ENCODE data around the gene LRCH3. TPM values are rescaled to one million over a fixed set of nuclear protein-coding genes. Genes with fewer than 3 reads are reported as not detected.

LRCH3 gene
- polyA plus RNA-seq, 1 donor from 2014 or later = 41.4 TPM

- Histone ChIP-seq H3K9me2 (ENCODE audit: insufficient read depth, low read length) (no peaks in the 10 kb centered on the region), H2AFZ (ENCODE audit: low read depth, low read length) (no peak overlapping the region), H3K79me2 (replicated peaks; ENCODE audit: insufficient read depth, low read length) (no peaks in the 10 kb centered on the region), H3K36me3 (ENCODE audit: insufficient read depth, low read length) (peaks cover 10% of the 10 kb centered on the region), H3K9ac (ENCODE audit: low read length) (no peak overlapping the region), H3K9me3 (ENCODE audit: low read length) (no peaks in the 10 kb centered on the region), H3F3A (ENCODE audit: insufficient read depth, low read length, poor library complexity, severe bottlenecking) (no peaks in the 10 kb centered on the region), H3K27me3 (ENCODE audit: insufficient read depth, low read depth, low read length) (no peaks in the 10 kb centered on the region), H3K27ac (ENCODE audit: low read length) (no peak overlapping the region), H3K4me3 (ENCODE audit: low read length) (no peak overlapping the region), H3K4me2 (ENCODE audit: low read length) (no peak overlapping the region), H4K20me1 (ENCODE audit: insufficient read depth) (no peaks in the 10 kb centered on the region)
- TF ChIP-seq POLR2AphosphoS5 (IDR thresholded peaks at IDR 0.05) (no peak), MXI1 (conservative IDR thresholded peaks at IDR 0.05; ENCODE audit: poor library complexity, severe bottlenecking) (no peak), REST (IDR thresholded peaks at IDR 0.05; ENCODE audit: borderline replicate concordance) (no peak), RAD21 (conservative IDR thresholded peaks at IDR 0.05) (no peak), EP300 (conservative IDR thresholded peaks at IDR 0.05; ENCODE audit: poor library complexity, severe bottlenecking) (no peak), CTCF (IDR thresholded peaks at IDR 0.05; ENCODE audit: poor library complexity, severe bottlenecking) (no peak), TAF1 (IDR thresholded peaks at IDR 0.05; ENCODE audit: low read depth) (no peak), SMC3 (conservative IDR thresholded peaks at IDR 0.05; ENCODE audit: poor library complexity) (no peak)
Observed at GRCh38 chr3:197829397-197830045, 38.5 kb downstream of the LRCH3 start.

- Histone ChIP-seq H3K79me2 (replicated peaks; ENCODE audit: insufficient read depth, low read length) (no peaks in the 10 kb centered on the region), H4K20me1 (ENCODE audit: insufficient read depth) (no peaks in the 10 kb centered on the region), H3F3A (ENCODE audit: insufficient read depth, low read length, poor library complexity, severe bottlenecking) (no peaks in the 10 kb centered on the region), H3K9me2 (ENCODE audit: insufficient read depth, low read length) (no peaks in the 10 kb centered on the region), H2AFZ (ENCODE audit: low read depth, low read length) (no peak overlapping the region), H3K27ac (ENCODE audit: low read length) (no peak overlapping the region), H3K27me3 (ENCODE audit: insufficient read depth, low read depth, low read length) (no peaks in the 10 kb centered on the region), H3K4me2 (ENCODE audit: low read length) (no peak overlapping the region), H3K9ac (ENCODE audit: low read length) (no peak overlapping the region), H3K4me3 (ENCODE audit: low read length) (no peak overlapping the region), H3K36me3 (ENCODE audit: insufficient read depth, low read length) (peaks cover 10% of the 10 kb centered on the region), H3K9me3 (ENCODE audit: low read length) (no peaks in the 10 kb centered on the region)
- TF ChIP-seq CTCF (IDR thresholded peaks at IDR 0.05; ENCODE audit: poor library complexity, severe bottlenecking) (no peak), EZH2 (IDR thresholded peaks at IDR 0.05; ENCODE audit: borderline replicate concordance, insufficient read depth, low read length, poor library complexity, severe bottlenecking) (no peak), MXI1 (conservative IDR thresholded peaks at IDR 0.05; ENCODE audit: poor library complexity, severe bottlenecking) (no peak), EP300 (conservative IDR thresholded peaks at IDR 0.05; ENCODE audit: poor library complexity, severe bottlenecking) (no peak), RAD21 (conservative IDR thresholded peaks at IDR 0.05) (no peak), REST (IDR thresholded peaks at IDR 0.05; ENCODE audit: borderline replicate concordance) (no peak), SMC3 (conservative IDR thresholded peaks at IDR 0.05; ENCODE audit: poor library complexity) (no peak), POLR2AphosphoS5 (IDR thresholded peaks at IDR 0.05) (no peak), TAF1 (IDR thresholded peaks at IDR 0.05; ENCODE audit: low read depth) (no peak)
Observed at GRCh38 chr3:197830308-197830966, 39.4 kb downstream of the LRCH3 start.

Measured in neural cell (in vitro differentiated cells).